ENCODE data around the gene PCGF3.

DNA sequence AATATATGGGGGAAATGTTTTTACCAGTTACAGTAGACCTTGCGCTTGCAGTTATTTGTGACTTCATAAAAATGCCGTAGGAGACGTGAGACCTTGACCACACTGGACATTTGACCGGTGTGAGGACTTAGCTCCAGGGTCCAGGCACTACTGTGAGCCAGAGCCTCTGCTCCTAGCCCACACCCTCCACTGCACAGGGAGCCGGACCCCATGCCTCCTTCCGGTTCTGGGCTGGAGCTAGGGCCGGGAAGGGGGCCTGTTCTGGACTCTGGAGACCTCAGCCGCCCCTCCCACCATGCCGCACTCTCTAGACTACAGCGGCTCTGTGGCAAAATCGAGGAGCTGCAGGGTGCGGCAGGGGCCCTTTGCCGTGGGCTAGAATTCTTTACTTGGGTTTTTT is 5.3 kb downstream of the PCGF3 start:
- TF ChIP-seq, protein P1, sequence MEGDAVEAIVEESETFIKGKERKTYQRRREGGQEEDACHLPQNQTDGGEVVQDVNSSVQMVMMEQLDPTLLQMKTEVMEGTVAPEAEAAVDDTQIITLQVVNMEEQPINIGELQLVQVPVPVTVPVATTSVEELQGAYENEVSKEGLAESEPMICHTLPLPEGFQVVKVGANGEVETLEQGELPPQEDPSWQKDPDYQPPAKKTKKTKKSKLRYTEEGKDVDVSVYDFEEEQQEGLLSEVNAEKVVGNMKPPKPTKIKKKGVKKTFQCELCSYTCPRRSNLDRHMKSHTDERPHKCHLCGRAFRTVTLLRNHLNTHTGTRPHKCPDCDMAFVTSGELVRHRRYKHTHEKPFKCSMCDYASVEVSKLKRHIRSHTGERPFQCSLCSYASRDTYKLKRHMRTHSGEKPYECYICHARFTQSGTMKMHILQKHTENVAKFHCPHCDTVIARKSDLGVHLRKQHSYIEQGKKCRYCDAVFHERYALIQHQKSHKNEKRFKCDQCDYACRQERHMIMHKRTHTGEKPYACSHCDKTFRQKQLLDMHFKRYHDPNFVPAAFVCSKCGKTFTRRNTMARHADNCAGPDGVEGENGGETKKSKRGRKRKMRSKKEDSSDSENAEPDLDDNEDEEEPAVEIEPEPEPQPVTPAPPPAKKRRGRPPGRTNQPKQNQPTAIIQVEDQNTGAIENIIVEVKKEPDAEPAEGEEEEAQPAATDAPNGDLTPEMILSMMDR (IDR thresholded peaks at IDR 0.05): no peak
- TF ChIP-seq POLR2A (IDR thresholded peaks at IDR 0.05; ENCODE audit: low read depth) (no peak), EP300 (IDR thresholded peaks at IDR 0.05) (no peak), POLR2AphosphoS5 (IDR thresholded peaks at IDR 0.05) (no peak)

Measured in esophagus muscularis mucosa (tissue), 4 donors.